PC-9 (cell line): Measurements from ENCODE around the gene COL11A2. TPM values are rescaled to one million over a fixed set of nuclear protein-coding genes. Genes with fewer than 3 reads are reported as not detected.

Source experiments
- BruUV-seq: library from RNA; stranded (reverse); fragments of 400-500 nt; replicated peaks from 2 replicates; lab custom pipeline; 2021; lab: Mats Ljungman, UMichigan
- CTCF ChIA-PET: fragments of 300-600 bp; sonication (Branson Sonifier 250); formaldehyde crosslinking; loops from one replicate; lab custom pipeline; 2022; ENCODE audit warnings: antibody characterized with exemption; lab: Charles Lee
- POLR2A ChIA-PET: fragments of 300-600 bp; sonication (Branson Sonifier 250); formaldehyde crosslinking; loops from one replicate; lab custom pipeline; 2022; ENCODE audit warnings: antibody characterized with exemption; ENCODE audit not compliant: unreplicated experiment; lab: Charles Lee
- DNase-seq, 2 experiments: peaks; one replicate each; pipeline versions ENCODE4 v3.0.0 to v3.0.0-alpha.2; 2015 to 2022; ENCODE audit warnings: mixed read lengths in 1 of 2
- H2AFZ ChIP-seq: fragments of 200-600 bp; sonication (generic); 2 replicates; pipeline ENCODE4 v1.8.1; 2017; ENCODE audit warnings: antibody characterized with exemption
- H3F3A ChIP-seq: fragments of 200-600 bp; sonication (generic); 2 replicates; pipeline ENCODE4 v1.8.1; 2017; ENCODE audit warnings: antibody characterized with exemption, mild to moderate bottlenecking, low read depth; ENCODE audit not compliant: insufficient read depth
- H3K27ac ChIP-seq: fragments of 200-600 bp; sonication (generic); 2 replicates; pipeline ENCODE4 v1.6.1; 2016; ENCODE audit warnings: mixed run types
- H3K27me3 ChIP-seq: fragments of 200-600 bp; sonication (generic); 2 replicates; pipeline ENCODE4 v1.6.1; 2016; ENCODE audit warnings: low read depth, mixed run types; ENCODE audit not compliant: insufficient read depth
- H3K36me3 ChIP-seq: fragments of 200-600 bp; sonication (generic); 2 replicates; pipeline ENCODE4 v1.6.1; 2016; ENCODE audit warnings: low read depth, mixed run types
- H3K4me1 ChIP-seq: fragments of 200-600 bp; sonication (generic); replicated peaks from 2 replicates; pipeline ENCODE4 v1.6.1; 2016; ENCODE audit warnings: mixed run types; ENCODE audit not compliant: insufficient read depth
- H3K4me2 ChIP-seq: fragments of 200-600 bp; sonication (generic); 2 replicates; pipeline ENCODE4 v1.6.1; 2017; ENCODE audit warnings: mixed run types
- H3K4me3 ChIP-seq: fragments of 200-600 bp; sonication (generic); 2 replicates; pipeline ENCODE4 v1.6.1; 2016; ENCODE audit warnings: mixed run types
- H3K79me2 ChIP-seq: fragments of 200-600 bp; sonication (generic); 2 replicates; pipeline ENCODE4 v1.6.1; 2017; ENCODE audit warnings: low read depth, mixed run types
- H3K9me2 ChIP-seq: fragments of 200-600 bp; sonication (generic); 2 replicates; pipeline ENCODE4 v1.8.1; 2017; ENCODE audit warnings: mild to moderate bottlenecking; ENCODE audit not compliant: insufficient read depth
- H3K9me3 ChIP-seq: fragments of 200-600 bp; sonication (generic); 2 replicates; pipeline ENCODE4 v1.8.1; 2016; ENCODE audit warnings: low read depth; ENCODE audit not compliant: insufficient read depth
- H4K20me1 ChIP-seq: fragments of 200-600 bp; sonication (generic); 2 replicates; pipeline ENCODE4 v1.8.1; 2017; ENCODE audit not compliant: insufficient read depth
- CTCF ChIP-seq: fragments of 200-600 bp; sonication (generic); conservative IDR thresholded peaks from 2 replicates; pipeline ENCODE4 v1.6.1; 2017; ENCODE audit warnings: mixed run types, antibody characterized with exemption, mild to moderate bottlenecking, moderate library complexity
- EZH2 ChIP-seq: fragments of 200-600 bp; sonication (generic); IDR thresholded peaks from 2 replicates; pipeline ENCODE4 v1.8.0; 2017; ENCODE audit warnings: antibody characterized with exemption, low read depth
- intact Hi-C: fragments of 100-400 bp; cut with micrococcal nuclease; formaldehyde crosslinking; loops from one replicate; pipeline ENCODE4 v1.10.0; 2022; ENCODE audit not compliant: unreplicated experiment
- total RNA-seq: library from RNA; stranded (reverse); gene quantifications from 2 replicates; pipeline ENCODE4 v1.2.3, GENCODE V29; 2021

COL11A2 gene
- total RNA-seq, 1 experiment from 2014 or later = 2.2 TPM

GRCh38 chr6:33136310-33136900, 55.9 kb downstream of the COL11A2 start:
- POLR2A ChIA-PET = no interaction called here
- CTCF ChIA-PET = no interaction called here
- intact Hi-C loops = no loop called here

GRCh38 chr6:33132081-33132524, 60.2 kb downstream of the COL11A2 start:
- BruUV-seq = no TSS peak
- ChIA-PET POLR2A (no interaction called here), CTCF (interaction anchor here (0.6 kb wide), 1 partner anchor 8 kb away, joined by 3 read pairs; no protein-coding TSS in a partner anchor)
- no peaks in the 10 kb centered on the region for H4K20me1 ChIP-seq
- DNase-seq = no peak
- no peaks in the 10 kb centered on the region for H3K4me1 ChIP-seq
- no peak overlapping the region for H2AFZ ChIP-seq
- no peaks in the 10 kb centered on the region for H3F3A ChIP-seq
- no peak overlapping the region for H3K4me3 ChIP-seq
- no peak for TF ChIP-seq CTCF
- TF ChIP-seq EZH2 = no peak
- no peaks in the 10 kb centered on the region for H3K9me3 ChIP-seq
- H3K27me3 ChIP-seq = peaks cover 49% of the 10 kb centered on the region
- H3K4me2 ChIP-seq = no peak overlapping the region
- no peak overlapping the region for H3K27ac ChIP-seq
- intact Hi-C loops = no loop called here
- no peaks in the 10 kb centered on the region for H3K36me3 ChIP-seq
- H3K9me2 ChIP-seq = no peaks in the 10 kb centered on the region
- H3K79me2 ChIP-seq = no peaks in the 10 kb centered on the region

More at GRCh38 chr6:33136310-33136900, 55.9 kb downstream of the COL11A2 start:
- no peak overlapping the region for H2AFZ ChIP-seq
- H3K36me3 ChIP-seq = no peaks in the 10 kb centered on the region
- H3K4me3 ChIP-seq = no peak overlapping the region
- H4K20me1 ChIP-seq = no peaks in the 10 kb centered on the region
- H3K27me3 ChIP-seq = peaks cover 48% of the 10 kb centered on the region
- H3F3A ChIP-seq = no peaks in the 10 kb centered on the region
- H3K27ac ChIP-seq = no peak overlapping the region
- H3K4me1 ChIP-seq = no peaks in the 10 kb centered on the region
- no peak for TF ChIP-seq CTCF
- TF ChIP-seq EZH2 = no peak
- BruUV-seq = no TSS peak
- no peak for DNase-seq
- H3K4me2 ChIP-seq = no peak overlapping the region
- H3K9me3 ChIP-seq = no peaks in the 10 kb centered on the region
- H3K79me2 ChIP-seq = no peaks in the 10 kb centered on the region
- H3K9me2 ChIP-seq = no peaks in the 10 kb centered on the region

GRCh38 chr6:33128318-33128717, 63.9 kb downstream of the COL11A2 start:
- Histone ChIP-seq H2AFZ (no peak overlapping the region), H3K9me3 (no peaks in the 10 kb centered on the region; the same call in 1 of the 2 replicates), H3K79me2 (no peaks in the 10 kb centered on the region), H3K4me1 (no peaks in the 10 kb centered on the region), H3K9me2 (no peaks in the 10 kb centered on the region), H3K36me3 (no peaks in the 10 kb centered on the region), H4K20me1 (no peaks in the 10 kb centered on the region), H3K27me3 (peaks cover 57% of the 10 kb centered on the region), H3F3A (no peaks in the 10 kb centered on the region), H3K27ac (no peak overlapping the region), H3K4me2 (no peak overlapping the region), H3K4me3 (no peak overlapping the region)
- ChIA-PET CTCF (no interaction called here), POLR2A (no interaction called here)
- no peak for TF ChIP-seq EZH2
- TF ChIP-seq CTCF = no peak
- no TSS peak for BruUV-seq
- intact Hi-C loops = no loop called here
- no peak for DNase-seq
